ENCODE data around the gene HECTD4.
A peak's percentile ranks its signal among the peaks of the same experiment; 100 is the strongest.

HECTD4 gene

DNA sequence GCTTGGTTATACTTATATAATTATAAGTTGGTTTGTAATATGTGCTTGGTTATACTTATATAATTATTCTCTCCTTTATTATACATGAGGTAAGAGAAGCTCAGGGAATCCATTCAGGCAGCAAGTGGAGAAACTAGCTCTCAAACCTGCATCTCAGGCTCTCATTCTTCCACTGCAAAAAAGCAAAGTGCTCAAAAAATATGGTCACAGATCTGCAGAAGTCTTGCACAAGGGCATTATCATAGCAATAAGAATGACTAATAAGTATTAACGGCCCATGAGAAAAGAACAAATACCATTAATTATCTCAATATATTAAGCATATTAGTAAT is 257.3 kb downstream of the HECTD4 start:
- Histone ChIP-seq H3K9ac (no peak overlapping the region), H3K79me2 (ENCODE audit: insufficient read depth, low read depth) (peaks cover 37% of the 10 kb centered on the region), H2AFZ (ENCODE audit: low read depth) (peak overlapping the region; percentile 10; the same call in 1 of the 2 replicates), H3K4me3 (IDR thresholded peaks at IDR 0.05; ENCODE audit: insufficient read depth, low read depth, low read length) (no peak overlapping the region), H3K27ac (no peak overlapping the region), H3K36me3 (ENCODE audit: insufficient read depth) (no peaks in the 10 kb centered on the region), H4K20me1 (ENCODE audit: insufficient read depth) (no peaks in the 10 kb centered on the region), H3K4me1 (ENCODE audit: low read depth, poor library complexity, severe bottlenecking) (peaks cover 38% of the 10 kb centered on the region), H3K27me3 (ENCODE audit: insufficient read depth, low read depth) (no peaks in the 10 kb centered on the region), H3K4me2 (peak overlapping the region; percentile 53)
- TF ChIP-seq, protein P1, sequence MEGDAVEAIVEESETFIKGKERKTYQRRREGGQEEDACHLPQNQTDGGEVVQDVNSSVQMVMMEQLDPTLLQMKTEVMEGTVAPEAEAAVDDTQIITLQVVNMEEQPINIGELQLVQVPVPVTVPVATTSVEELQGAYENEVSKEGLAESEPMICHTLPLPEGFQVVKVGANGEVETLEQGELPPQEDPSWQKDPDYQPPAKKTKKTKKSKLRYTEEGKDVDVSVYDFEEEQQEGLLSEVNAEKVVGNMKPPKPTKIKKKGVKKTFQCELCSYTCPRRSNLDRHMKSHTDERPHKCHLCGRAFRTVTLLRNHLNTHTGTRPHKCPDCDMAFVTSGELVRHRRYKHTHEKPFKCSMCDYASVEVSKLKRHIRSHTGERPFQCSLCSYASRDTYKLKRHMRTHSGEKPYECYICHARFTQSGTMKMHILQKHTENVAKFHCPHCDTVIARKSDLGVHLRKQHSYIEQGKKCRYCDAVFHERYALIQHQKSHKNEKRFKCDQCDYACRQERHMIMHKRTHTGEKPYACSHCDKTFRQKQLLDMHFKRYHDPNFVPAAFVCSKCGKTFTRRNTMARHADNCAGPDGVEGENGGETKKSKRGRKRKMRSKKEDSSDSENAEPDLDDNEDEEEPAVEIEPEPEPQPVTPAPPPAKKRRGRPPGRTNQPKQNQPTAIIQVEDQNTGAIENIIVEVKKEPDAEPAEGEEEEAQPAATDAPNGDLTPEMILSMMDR (conservative IDR thresholded peaks at IDR 0.05; ENCODE audit: low read depth, low read length), result no peak

DNA sequence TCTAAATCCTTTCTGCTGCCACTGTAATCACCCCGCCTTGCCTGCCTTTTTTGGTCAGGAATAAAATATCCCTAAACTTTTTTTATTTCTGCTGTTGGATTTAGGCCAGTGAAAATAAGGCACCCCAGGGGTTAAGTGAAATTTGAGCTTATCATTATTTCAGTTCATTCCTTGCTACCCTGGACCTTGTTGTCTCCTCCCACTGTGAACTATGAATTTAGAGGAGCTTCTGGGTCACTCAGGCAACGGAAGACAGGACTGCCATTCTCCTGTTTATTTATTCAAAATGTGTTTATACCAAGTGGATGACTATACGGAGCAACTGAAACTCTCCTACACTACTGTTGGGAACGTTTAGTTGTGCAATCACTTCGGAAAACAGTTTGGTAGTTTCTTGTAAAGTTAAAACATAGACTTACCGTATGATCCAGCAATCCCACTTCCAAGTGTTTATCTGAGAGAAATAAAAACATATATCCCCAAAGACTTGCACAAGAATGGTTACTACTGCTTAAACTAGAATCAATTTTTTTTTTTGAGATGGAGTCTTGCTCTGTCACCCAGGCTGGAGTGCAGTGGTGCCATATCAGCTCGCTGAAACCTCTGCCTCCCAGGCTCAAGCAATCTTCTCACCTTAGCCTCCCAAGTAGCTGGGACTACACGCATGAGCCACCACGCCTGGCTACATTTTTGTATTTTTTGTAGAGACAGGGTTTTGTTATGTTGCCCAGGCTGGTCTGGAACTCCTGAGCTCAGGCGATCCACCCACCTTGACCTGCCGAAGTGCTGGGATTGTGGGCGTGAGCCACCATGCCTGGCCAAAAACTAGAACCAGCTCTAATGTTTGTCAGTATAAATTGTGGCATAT is 259.2 kb downstream of the HECTD4 start:
- H3K27ac ChIP-seq, result no peak overlapping the region
- no peak overlapping the region for H2AFZ ChIP-seq (ENCODE audit: low read depth)
- no peaks in the 10 kb centered on the region for H4K20me1 ChIP-seq (ENCODE audit: insufficient read depth)
- H3K4me1 ChIP-seq (ENCODE audit: low read depth, poor library complexity, severe bottlenecking), result peaks cover 20% of the 10 kb centered on the region
- H3K27me3 ChIP-seq (ENCODE audit: insufficient read depth, low read depth), result no peaks in the 10 kb centered on the region
- H3K4me2 ChIP-seq, result no peak overlapping the region
- no peak overlapping the region for H3K9ac ChIP-seq
- TF ChIP-seq, protein P1 (conservative IDR thresholded peaks at IDR 0.05; ENCODE audit: low read depth, low read length), result no peak
- H3K4me3 ChIP-seq (IDR thresholded peaks at IDR 0.05; ENCODE audit: insufficient read depth, low read depth, low read length), result no peak overlapping the region
- H3K79me2 ChIP-seq (ENCODE audit: insufficient read depth, low read depth), result peaks cover 19% of the 10 kb centered on the region; the same call in 1 of the 2 replicates
- no peaks in the 10 kb centered on the region for H3K36me3 ChIP-seq (ENCODE audit: insufficient read depth)

DNA sequence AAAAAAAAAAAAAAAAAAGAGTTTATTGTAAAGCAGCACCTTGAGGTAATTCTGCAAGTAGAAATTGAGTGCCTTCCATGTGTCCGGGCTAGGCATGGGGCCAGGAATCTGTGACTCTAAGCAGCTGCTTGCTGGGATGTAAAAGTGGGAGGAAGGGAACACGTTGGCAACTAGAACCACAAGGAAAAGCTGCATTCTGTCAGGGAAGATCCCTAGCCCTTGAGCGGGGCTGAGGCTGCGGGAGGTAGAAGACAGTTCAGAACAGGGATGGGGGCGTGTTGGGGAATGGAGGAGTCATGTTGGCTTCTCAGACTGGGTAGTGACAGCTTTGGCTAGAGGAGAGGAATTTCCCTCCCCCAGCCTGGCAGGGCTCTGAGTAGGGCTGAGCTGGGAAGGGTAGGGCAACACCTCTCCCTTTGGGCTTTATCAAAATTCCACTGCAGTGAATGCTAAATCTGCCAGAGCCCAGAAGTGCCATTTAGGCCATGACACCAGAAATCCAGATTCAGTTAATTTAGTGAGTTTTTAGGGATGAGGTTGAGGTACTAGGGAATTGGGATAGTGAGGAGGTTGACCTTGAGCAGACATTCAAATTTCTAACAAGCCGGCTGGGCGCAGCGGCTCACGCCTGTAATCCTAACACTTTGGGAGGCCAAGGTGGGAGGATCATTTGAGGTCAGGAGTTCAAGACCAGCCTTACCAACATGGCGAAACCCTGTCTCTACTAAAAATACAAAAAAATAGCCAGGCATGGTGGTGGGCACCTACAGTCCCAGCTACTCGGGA is 260.3 kb downstream of the HECTD4 start:
- Histone ChIP-seq H3K9ac (no peak overlapping the region), H3K4me2 (no peak overlapping the region), H3K4me3 (IDR thresholded peaks at IDR 0.05; ENCODE audit: insufficient read depth, low read depth, low read length) (no peak overlapping the region), H3K79me2 (ENCODE audit: insufficient read depth, low read depth) (peaks cover 12% of the 10 kb centered on the region; the same call in 1 of the 2 replicates), H4K20me1 (ENCODE audit: insufficient read depth) (no peaks in the 10 kb centered on the region), H2AFZ (ENCODE audit: low read depth) (no peak overlapping the region), H3K36me3 (ENCODE audit: insufficient read depth) (no peaks in the 10 kb centered on the region), H3K4me1 (ENCODE audit: low read depth, poor library complexity, severe bottlenecking) (peaks cover 13% of the 10 kb centered on the region), H3K27ac (no peak overlapping the region), H3K27me3 (ENCODE audit: insufficient read depth, low read depth) (no peaks in the 10 kb centered on the region)
- TF ChIP-seq, protein P1 (conservative IDR thresholded peaks at IDR 0.05; ENCODE audit: low read depth, low read length), result no peak

DNA sequence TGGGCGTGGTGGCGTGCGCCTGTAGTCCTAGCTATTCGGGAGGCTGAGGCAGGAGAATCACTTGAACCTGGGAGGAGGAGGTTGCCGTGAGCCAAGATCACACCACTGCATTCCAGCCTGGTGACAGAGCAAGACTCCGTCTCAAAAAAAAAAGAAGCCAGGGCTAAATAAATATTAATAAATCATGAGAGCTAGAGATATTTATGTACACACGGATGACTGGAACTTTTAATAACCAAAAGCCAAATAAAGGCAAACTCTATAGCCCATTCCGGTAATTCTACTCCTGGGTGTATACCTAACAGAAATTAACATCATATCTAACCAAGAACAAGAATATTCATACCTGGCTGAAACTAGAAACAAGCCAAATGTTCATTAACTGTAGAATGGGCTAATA is 264.5 kb downstream of the HECTD4 start:
- TF ChIP-seq, protein P1 (conservative IDR thresholded peaks at IDR 0.05; ENCODE audit: low read depth, low read length), result no peak
- H3K79me2 ChIP-seq (ENCODE audit: insufficient read depth, low read depth), result no peaks in the 10 kb centered on the region
- H2AFZ ChIP-seq (ENCODE audit: low read depth), result no peak overlapping the region
- no peaks in the 10 kb centered on the region for H3K27me3 ChIP-seq (ENCODE audit: insufficient read depth, low read depth)
- H3K4me3 ChIP-seq (IDR thresholded peaks at IDR 0.05; ENCODE audit: insufficient read depth, low read depth, low read length), result no peak overlapping the region
- no peaks in the 10 kb centered on the region for H3K36me3 ChIP-seq (ENCODE audit: insufficient read depth)
- no peak overlapping the region for H3K9ac ChIP-seq
- H3K4me2 ChIP-seq, result no peak overlapping the region
- no peak overlapping the region for H3K27ac ChIP-seq
- no peaks in the 10 kb centered on the region for H3K4me1 ChIP-seq (ENCODE audit: low read depth, poor library complexity, severe bottlenecking)
- H4K20me1 ChIP-seq (ENCODE audit: insufficient read depth), result no peaks in the 10 kb centered on the region

Data from KMS-11 (cell line).